GM12801 (cell line): ENCODE measurements around the gene RASA3.

Experiments
- TF ChIP-seq, protein P1 (sequence below): IDR thresholded peaks from one replicate; pipeline ENCODE4 v1.5.1; 2011; ENCODE audit warnings: control low read depth; ENCODE audit not compliant: insufficient read length; ENCODE audit errors: extremely low read depth

Gene RASA3

DNA sequence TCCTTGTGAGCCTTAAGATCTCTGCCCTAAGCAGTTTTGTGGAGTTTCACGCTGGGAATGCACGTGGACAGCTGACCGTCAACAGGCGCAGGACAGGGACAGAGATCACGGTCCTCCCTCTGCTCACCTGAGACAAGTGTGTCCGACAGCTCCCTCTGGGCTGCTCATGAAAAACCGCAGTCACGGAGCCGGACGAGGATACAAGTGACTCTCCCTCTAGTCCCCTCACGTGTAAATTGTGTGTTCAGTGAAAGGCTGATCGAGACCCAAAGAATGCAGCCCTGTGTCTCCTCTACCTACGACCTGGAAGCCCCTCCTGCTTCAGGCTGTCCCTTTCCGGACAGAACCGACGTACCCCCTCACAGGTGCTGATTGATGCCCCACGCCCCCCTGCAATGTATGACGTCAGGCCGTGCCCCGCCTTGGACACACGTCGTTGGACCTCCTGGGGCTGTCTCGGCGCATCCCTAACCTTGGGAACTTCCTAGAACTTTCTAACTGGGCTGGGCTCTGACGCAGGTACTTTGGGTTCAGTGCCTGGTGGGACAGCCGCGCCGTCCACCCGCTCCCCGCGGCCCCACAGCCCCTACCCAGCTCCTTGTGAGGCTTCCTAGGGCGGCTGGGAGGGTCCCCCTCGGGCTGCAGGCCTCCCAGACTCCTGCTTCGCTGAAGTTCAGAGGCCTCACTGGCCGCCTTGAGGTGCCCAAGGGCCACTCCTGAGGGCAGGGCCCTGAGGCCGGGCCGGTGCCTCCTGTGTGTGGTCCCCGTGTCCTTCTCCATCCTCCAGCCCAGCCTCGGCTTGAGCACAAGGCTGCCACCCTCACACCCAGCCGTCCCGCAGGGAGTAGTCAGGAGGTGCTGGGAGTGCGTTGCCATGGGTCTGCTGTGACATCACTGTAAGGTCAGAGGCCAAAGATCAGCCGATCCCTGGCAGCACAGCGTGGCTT is 158.9 kb downstream of the RASA3 start, which contains the start of gene C13orf46:
C13orf46 (minus strand) TSS at position 859 of the 947 bp plus-strand sequence; CDS start at position 780, 79 bp downstream.
- TF ChIP-seq, protein P1, sequence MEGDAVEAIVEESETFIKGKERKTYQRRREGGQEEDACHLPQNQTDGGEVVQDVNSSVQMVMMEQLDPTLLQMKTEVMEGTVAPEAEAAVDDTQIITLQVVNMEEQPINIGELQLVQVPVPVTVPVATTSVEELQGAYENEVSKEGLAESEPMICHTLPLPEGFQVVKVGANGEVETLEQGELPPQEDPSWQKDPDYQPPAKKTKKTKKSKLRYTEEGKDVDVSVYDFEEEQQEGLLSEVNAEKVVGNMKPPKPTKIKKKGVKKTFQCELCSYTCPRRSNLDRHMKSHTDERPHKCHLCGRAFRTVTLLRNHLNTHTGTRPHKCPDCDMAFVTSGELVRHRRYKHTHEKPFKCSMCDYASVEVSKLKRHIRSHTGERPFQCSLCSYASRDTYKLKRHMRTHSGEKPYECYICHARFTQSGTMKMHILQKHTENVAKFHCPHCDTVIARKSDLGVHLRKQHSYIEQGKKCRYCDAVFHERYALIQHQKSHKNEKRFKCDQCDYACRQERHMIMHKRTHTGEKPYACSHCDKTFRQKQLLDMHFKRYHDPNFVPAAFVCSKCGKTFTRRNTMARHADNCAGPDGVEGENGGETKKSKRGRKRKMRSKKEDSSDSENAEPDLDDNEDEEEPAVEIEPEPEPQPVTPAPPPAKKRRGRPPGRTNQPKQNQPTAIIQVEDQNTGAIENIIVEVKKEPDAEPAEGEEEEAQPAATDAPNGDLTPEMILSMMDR = no peak

DNA sequence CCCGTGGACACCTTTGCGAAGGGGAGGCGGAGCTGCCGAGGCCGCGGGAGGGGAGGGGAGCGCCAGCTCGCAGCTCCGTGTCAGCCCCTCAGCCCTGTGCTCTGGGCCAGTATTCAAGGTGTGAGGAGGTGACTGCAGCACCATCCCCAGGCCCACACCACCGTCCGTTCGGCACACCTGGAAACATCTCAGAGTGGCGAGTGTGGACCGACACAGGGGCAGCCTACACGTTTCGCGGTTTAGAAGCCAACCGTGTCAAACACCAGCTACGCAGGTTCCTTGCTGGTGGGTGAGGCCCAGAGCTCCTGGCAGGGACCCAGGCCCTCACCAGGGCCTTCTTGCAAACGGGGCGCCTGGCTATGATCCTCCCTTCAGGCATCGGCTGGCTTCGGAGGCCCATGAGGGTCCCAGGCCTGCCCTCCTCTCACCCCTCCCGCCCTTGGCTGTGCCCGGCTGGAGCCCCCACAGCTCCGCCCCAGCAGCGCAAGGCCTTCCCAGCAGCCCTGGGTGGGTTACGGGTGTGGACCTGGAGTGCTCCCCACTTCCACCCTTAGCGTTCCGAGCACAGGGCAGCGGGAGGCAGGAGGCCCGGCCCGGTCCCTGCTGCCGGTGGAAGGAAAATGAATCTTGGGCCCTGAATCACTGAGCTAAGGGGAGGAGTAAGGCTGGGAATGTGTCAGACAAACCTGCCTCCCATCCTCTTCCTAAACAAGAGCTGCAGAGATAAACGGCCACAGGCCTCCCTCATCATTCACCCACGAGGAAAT is 159.8 kb downstream of the RASA3 start:
- TF ChIP-seq, protein P1 = no peak

DNA sequence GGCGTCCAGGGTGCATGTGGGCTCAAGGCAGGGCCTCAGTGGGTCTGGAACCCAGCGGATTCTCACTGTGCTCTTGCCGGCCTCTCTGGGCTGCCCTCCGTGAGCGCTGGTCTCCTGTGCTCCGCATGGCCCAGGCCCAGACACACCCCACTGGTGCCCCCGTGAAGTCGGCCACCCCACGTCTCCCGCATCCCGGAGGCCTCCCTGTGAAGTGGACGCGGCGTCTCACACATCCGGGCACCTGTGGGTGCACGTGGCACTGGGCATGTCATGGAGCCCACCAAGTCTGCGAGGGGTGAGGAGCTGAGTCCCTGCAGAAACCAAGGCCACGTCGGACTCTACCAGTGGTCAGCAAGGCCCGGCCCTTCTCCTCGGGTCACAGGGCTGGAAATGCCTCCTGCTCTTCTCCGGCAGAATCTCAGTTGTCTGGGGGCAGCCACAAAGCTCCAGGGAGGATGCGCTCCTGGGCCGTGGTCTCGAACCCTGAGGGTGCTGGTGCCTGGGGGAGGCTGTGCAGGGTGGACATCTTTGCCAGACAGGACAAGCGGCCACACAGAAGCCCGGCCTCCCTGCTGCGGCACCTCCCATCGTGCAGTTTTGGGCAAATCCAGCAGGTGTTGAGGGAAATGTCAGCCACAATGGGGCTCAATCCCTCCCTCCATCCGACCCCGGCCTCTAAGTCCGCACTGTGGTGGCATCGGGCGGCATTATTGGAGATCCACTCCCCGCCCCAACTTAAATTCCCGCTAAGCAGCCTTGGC is 160.8 kb downstream of the RASA3 start:
- TF ChIP-seq, protein P1 = no peak

DNA sequence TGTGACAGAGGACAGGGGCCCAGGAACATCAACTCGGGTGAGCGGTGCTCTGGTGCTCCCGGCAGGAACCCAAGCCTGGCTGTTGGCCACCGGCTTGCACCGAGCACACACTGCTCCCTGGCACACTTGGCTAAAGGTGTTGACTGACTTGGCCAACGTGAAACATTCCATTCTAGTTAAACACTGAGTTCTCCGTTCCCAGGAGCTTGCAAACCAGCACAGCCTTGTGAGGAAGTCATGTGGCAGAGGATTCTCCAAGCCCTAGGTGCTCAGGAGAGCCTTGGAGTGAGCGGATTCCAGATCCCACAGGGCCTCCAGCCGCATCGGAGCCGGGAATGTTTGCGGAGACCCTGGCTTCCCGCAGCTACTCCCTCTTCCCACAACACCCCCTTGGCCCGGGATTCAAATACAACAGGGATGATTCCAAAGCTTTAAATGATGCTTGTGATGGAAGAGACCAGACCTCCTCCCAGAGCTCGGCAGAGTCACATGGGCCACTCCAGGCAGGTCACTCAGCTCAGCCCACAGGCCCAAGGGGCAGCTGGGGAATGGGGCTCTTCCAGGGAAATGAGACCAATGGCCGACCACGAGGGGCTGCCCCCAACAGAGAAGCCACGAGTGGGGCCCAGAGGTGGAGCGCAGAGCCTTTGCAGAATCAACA is 161.5 kb downstream of the RASA3 start:
- TF ChIP-seq, protein P1 = no peak

DNA sequence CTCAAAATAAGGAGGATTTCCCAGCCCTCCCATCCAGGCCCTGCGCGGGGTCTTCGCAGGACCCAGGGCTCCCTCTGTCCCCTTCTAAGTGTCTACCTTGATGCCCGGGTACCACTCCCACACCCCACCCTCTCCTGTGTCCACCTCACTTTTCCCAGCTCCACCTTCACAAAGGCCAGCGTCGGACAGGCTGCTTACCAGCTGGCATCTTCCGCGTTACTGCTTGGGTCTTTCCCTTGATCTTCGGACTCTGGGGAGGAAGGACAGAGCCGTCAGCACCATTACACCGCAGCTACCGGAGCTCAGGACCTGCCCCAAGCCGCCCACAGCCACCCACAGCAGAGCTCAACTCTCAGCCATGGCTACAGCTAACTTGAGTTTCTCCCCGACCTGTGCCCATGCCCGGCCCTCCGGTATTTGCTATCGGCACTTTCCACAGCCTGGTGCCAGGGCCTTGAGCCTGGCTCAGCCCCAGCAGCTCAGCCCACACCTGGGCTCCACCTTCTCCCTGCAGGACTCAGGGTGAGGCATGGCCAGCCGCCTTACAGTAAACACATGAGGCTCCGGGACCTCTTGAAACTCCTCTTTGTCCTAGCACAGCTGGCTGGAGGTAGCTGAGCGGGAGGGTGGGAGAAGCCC is 162.3 kb downstream of the RASA3 start:
- TF ChIP-seq, protein P1 = no peak

DNA sequence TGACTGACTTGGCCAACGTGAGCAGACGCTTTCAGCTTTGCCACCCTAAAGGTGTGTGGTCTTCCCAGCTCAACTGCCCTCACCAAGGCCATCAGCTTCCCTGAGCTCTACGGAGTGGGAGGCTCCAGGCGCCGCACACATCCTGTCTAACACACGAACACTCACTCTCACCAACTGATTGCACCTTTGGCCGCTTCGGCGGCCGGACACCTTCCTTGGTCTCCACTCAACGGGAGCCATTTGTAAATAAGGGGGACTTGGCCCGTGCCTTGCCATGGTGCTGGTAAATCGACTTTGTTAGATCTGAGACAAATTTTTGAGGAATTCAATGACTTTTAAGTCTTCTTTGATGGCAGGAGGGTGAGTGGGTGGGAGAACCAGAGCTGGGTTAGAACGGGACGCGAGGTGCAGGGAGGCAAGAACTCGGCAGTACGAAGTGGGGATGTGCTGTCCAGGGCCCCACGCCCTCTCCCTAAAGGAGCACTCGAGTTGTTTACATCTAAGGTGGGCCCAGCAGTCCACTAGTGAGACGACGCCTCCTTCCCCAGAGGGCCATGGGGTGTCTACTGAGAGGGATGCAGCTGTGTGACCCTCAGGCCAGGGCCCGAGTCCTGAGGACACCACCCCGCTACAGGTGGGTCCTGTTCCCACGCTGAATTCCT is 163.0 kb downstream of the RASA3 start:
- TF ChIP-seq, protein P1 = no peak
